Measurements from ENCODE around the gene PPM1B.

- no peak for TF ChIP-seq CTCF (IDR thresholded peaks at IDR 0.05 in 2 of 3, conservative IDR thresholded peaks at IDR 0.05 in 1 of 3; ENCODE audit: control insufficient read depth in 2 of 3, extremely low read depth in 1 of 3, insufficient read depth in 1 of 3, low read depth in 3 of 3, low read length in 3 of 3)
- no peak for TF ChIP-seq LARP7 (IDR thresholded peaks at IDR 0.05)
- TF ChIP-seq TAF1 (IDR thresholded peaks at IDR 0.05; ENCODE audit: borderline replicate concordance, low read depth, low read length), result no peak
- no peak for TF ChIP-seq PRDM15 (CRISPR knock-in tag; IDR thresholded peaks at IDR 0.05)
Measured at GRCh38 chr2:44203542-44203941, 34.9 kb downstream of the PPM1B start.

Data from GM12878 (cell line).